ENCODE results near the gene MED1. TPM values are rescaled to one million over a fixed set of nuclear protein-coding genes. Genes with fewer than 3 reads are reported as not detected.
"Not testable (repeated sequence)": the region's sequence is repeated elsewhere in the genome, so short reads cannot be mapped to it uniquely, and the experiment has no call there.

The MED1 gene
- total RNA-seq, 1 donor from 2014 or later = 73.0 TPM

GRCh38 chr17:39367805-39368204, 83.3 kb downstream of the MED1 start:
- intact Hi-C loops (cut with micrococcal nuclease); H3K27me3 Mint-ChIP-seq: not testable (repeated sequence)

GRCh38 chr17:39365872-39366271, 85.2 kb downstream of the MED1 start:
- intact Hi-C loops (cut with micrococcal nuclease) = no loop called here
- H3K27ac Mint-ChIP-seq = no peak overlapping the region
- no peaks in the 10 kb centered on the region for H3K36me3 Mint-ChIP-seq (ENCODE audit: low read depth)
- DNase-seq = no peak
- H3K4me1 Mint-ChIP-seq = no peaks in the 10 kb centered on the region
- H3K4me3 Mint-ChIP-seq = no peak overlapping the region
- no peaks in the 10 kb centered on the region for H3K9me3 Mint-ChIP-seq
- no peaks in the 10 kb centered on the region for H3K27me3 Mint-ChIP-seq

More at GRCh38 chr17:39367805-39368204, 83.3 kb downstream of the MED1 start:
- H3K9me3 Mint-ChIP-seq; DNase-seq; H3K4me3 Mint-ChIP-seq; H3K4me1 Mint-ChIP-seq; H3K36me3 Mint-ChIP-seq (ENCODE audit: low read depth); H3K27ac Mint-ChIP-seq: not testable (repeated sequence)

GRCh38 chr17:39365242-39365641, 85.8 kb downstream of the MED1 start:
- no peaks in the 10 kb centered on the region for H3K36me3 Mint-ChIP-seq (ENCODE audit: low read depth)
- H3K9me3 Mint-ChIP-seq = no peaks in the 10 kb centered on the region
- no peaks in the 10 kb centered on the region for H3K4me1 Mint-ChIP-seq
- no peaks in the 10 kb centered on the region for H3K27me3 Mint-ChIP-seq
- H3K4me3 Mint-ChIP-seq = no peak overlapping the region
- intact Hi-C loops (cut with micrococcal nuclease) = no loop called here
- H3K27ac Mint-ChIP-seq = no peak overlapping the region
- no peak for DNase-seq

GRCh38 chr17:39364236-39365025, 86.6 kb downstream of the MED1 start:
- Mint-ChIP-seq H3K27me3 (no peaks in the 10 kb centered on the region), H3K36me3 (ENCODE audit: low read depth) (no peaks in the 10 kb centered on the region), H3K4me3 (no peak overlapping the region), H3K9me3 (no peaks in the 10 kb centered on the region), H3K4me1 (no peaks in the 10 kb centered on the region), H3K27ac (no peak overlapping the region)
- intact Hi-C loops (cut with micrococcal nuclease) = no loop called here
- no peak for DNase-seq

GRCh38 chr17:39361064-39361463, 90.0 kb downstream of the MED1 start:
- Mint-ChIP-seq H3K9me3 (no peaks in the 10 kb centered on the region), H3K4me3 (no peak overlapping the region), H3K27ac (no peak overlapping the region), H3K36me3 (ENCODE audit: low read depth) (no peaks in the 10 kb centered on the region), H3K4me1 (peaks cover 2% of the 10 kb centered on the region), H3K27me3 (no peaks in the 10 kb centered on the region)
- no peak for DNase-seq
- intact Hi-C loops (cut with micrococcal nuclease) = no loop called here

- no peaks in the 10 kb centered on the region for H3K36me3 Mint-ChIP-seq (ENCODE audit: low read depth)
- no peaks in the 10 kb centered on the region for H3K9me3 Mint-ChIP-seq
- no peak overlapping the region for H3K4me3 Mint-ChIP-seq
- no peaks in the 10 kb centered on the region for H3K27me3 Mint-ChIP-seq
- DNase-seq = no peak
- intact Hi-C loops (cut with micrococcal nuclease) = no loop called here
- H3K4me1 Mint-ChIP-seq = peaks cover 2% of the 10 kb centered on the region
- H3K27ac Mint-ChIP-seq = no peak overlapping the region
These were observed 90.5 kb downstream of the MED1 start for GRCh38 chr17:39360537-39360936.

GRCh38 chr17:39359994-39360393, 91.1 kb downstream of the MED1 start:
- H3K4me1 Mint-ChIP-seq = peaks cover 2% of the 10 kb centered on the region
- no peaks in the 10 kb centered on the region for H3K27me3 Mint-ChIP-seq
- H3K9me3 Mint-ChIP-seq = no peaks in the 10 kb centered on the region
- no peak overlapping the region for H3K4me3 Mint-ChIP-seq
- no peaks in the 10 kb centered on the region for H3K36me3 Mint-ChIP-seq (ENCODE audit: low read depth)
- intact Hi-C loops (cut with micrococcal nuclease) = no loop called here
- no peak for DNase-seq
- H3K27ac Mint-ChIP-seq = no peak overlapping the region

GRCh38 chr17:39357986-39358385, 93.1 kb downstream of the MED1 start:
- H3K4me1 Mint-ChIP-seq = peaks cover 2% of the 10 kb centered on the region
- no peak for DNase-seq
- H3K4me3 Mint-ChIP-seq = no peak overlapping the region
- no peaks in the 10 kb centered on the region for H3K36me3 Mint-ChIP-seq (ENCODE audit: low read depth)
- H3K27ac Mint-ChIP-seq = no peak overlapping the region
- no peaks in the 10 kb centered on the region for H3K9me3 Mint-ChIP-seq
- intact Hi-C loops (cut with micrococcal nuclease) = no loop called here
- H3K27me3 Mint-ChIP-seq = no peaks in the 10 kb centered on the region

- no peak overlapping the region for H3K27ac Mint-ChIP-seq
- H3K4me1 Mint-ChIP-seq = peaks cover 2% of the 10 kb centered on the region
- no peak for DNase-seq
- H3K27me3 Mint-ChIP-seq = no peaks in the 10 kb centered on the region
- no peaks in the 10 kb centered on the region for H3K9me3 Mint-ChIP-seq
- intact Hi-C loops (cut with micrococcal nuclease) = no loop called here
- H3K36me3 Mint-ChIP-seq (ENCODE audit: low read depth) = no peaks in the 10 kb centered on the region
- no peak overlapping the region for H3K4me3 Mint-ChIP-seq
These were observed 93.6 kb downstream of the MED1 start for GRCh38 chr17:39357488-39357887.

Other genes starting within 250 kb of the MED1 start
- not detected in 2 replicates for gene STAC2, start 225.3 kb downstream of the MED1 start, total RNA-seq
- 20.8 and 21.8 TPM in 2 replicates for gene FBXL20, start 49.6 kb downstream of the MED1 start, total RNA-seq
- gene CDK12, start 10.2 kb upstream of the MED1 start, total RNA-seq = 89.1 and 90.4 TPM in 2 replicates
- not detected in 2 replicates for gene NEUROD2, start 156.7 kb upstream of the MED1 start, total RNA-seq
- not detected in 2 replicates for gene PPP1R1B, start 175.7 kb upstream of the MED1 start, total RNA-seq
- gene STARD3, start 185.9 kb upstream of the MED1 start, total RNA-seq = 53.6 and 60.3 TPM in 2 replicates
- 0.83 and 1.0 TPM in 2 replicates for gene TCAP, start 214.1 kb upstream of the MED1 start, total RNA-seq
- gene PNMT, start 217.2 kb upstream of the MED1 start, total RNA-seq = not detected in 2 replicates
- gene PGAP3, start 236.8 kb upstream of the MED1 start, total RNA-seq = 12.5 and 13.5 TPM in 2 replicates
- 3.1 and 4.3 TPM in 2 replicates for gene ERBB2, start 248.8 kb upstream of the MED1 start, total RNA-seq

Measured in activated CD4-positive, alpha-beta T cell treated with anti-CD3 and anti-CD28 coated beads, Interleukin-2, amount 10 ng/mL, durations not matched to agents 24 days and 14 days (primary cell).